C4-2B (cell line): Measurements from ENCODE around the gene RFX8.

Experiments
- CTCF ChIP-seq: fragments of 450-650 bp; conservative IDR thresholded peaks from 2 replicates; pipeline ENCODE4 v1.5.1; 2017; ENCODE audit warnings: mild to moderate bottlenecking
- ZFX ChIP-seq: fragments of 450-650 bp; IDR thresholded peaks from 2 replicates; pipeline ENCODE4 v1.6.1; 2017

- TF ChIP-seq CTCF (peak; percentile 16), ZFX (no peak)
Observed at GRCh38 chr2:101349893-101350662, 124.8 kb downstream of the RFX8 start.
